Nephron (organoid): ENCODE data around the gene ADGRG6.

Experiments
- H3K27ac Mint-ChIP-seq, 3 experiments: 2 replicates each; pipeline ENCODE4 v1.8.0; 2020; ENCODE audit warnings: mixed read lengths in 3 of 3, mild to moderate bottlenecking in 2 of 3, moderate library complexity in 1 of 3
- H3K27me3 Mint-ChIP-seq: 2 replicates; pipeline ENCODE4 v1.8.0; 2021; ENCODE audit warnings: low read depth, mild to moderate bottlenecking, moderate library complexity, mixed read lengths
- H3K36me3 Mint-ChIP-seq: 2 replicates; pipeline ENCODE4 v1.8.0; 2020; ENCODE audit warnings: low read depth, mixed read lengths
- H3K4me1 Mint-ChIP-seq: 2 replicates; pipeline ENCODE4 v1.8.0; 2020; ENCODE audit warnings: mixed read lengths
- H3K4me3 Mint-ChIP-seq, 3 experiments: 2 replicates each; pipeline ENCODE4 v1.8.0; 2020; ENCODE audit warnings: mild to moderate bottlenecking in 3 of 3, mixed read lengths in 3 of 3, moderate library complexity in 2 of 3
- H3K9me3 Mint-ChIP-seq: 2 replicates; pipeline ENCODE4 v1.8.0; 2020; ENCODE audit warnings: mixed read lengths
- TF ChIP-seq, protein P1 (sequence below), 3 experiments: fragments of 200-600 bp; sonication (generic); IDR thresholded peaks; one replicate each; pipeline ENCODE4 v1.5.0; 2021; ENCODE audit warnings: antibody characterized with exemption in 3 of 3; ENCODE audit not compliant: unreplicated experiment in 3 of 3

ADGRG6 gene

GRCh38 chr6:142331601-142332000 lies 29.8 kb downstream of the ADGRG6 start:
- Mint-ChIP-seq H3K36me3 (no peaks in the 10 kb centered on the region), H3K4me3 (no peak overlapping the region), H3K27me3 (no peaks in the 10 kb centered on the region), H3K4me1 (peaks cover 16% of the 10 kb centered on the region), H3K27ac (peak overlapping the region; percentile 59 to 82 (median 62)), H3K9me3 (no peaks in the 10 kb centered on the region)
- TF ChIP-seq, protein P1, sequence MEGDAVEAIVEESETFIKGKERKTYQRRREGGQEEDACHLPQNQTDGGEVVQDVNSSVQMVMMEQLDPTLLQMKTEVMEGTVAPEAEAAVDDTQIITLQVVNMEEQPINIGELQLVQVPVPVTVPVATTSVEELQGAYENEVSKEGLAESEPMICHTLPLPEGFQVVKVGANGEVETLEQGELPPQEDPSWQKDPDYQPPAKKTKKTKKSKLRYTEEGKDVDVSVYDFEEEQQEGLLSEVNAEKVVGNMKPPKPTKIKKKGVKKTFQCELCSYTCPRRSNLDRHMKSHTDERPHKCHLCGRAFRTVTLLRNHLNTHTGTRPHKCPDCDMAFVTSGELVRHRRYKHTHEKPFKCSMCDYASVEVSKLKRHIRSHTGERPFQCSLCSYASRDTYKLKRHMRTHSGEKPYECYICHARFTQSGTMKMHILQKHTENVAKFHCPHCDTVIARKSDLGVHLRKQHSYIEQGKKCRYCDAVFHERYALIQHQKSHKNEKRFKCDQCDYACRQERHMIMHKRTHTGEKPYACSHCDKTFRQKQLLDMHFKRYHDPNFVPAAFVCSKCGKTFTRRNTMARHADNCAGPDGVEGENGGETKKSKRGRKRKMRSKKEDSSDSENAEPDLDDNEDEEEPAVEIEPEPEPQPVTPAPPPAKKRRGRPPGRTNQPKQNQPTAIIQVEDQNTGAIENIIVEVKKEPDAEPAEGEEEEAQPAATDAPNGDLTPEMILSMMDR (IDR thresholded peaks at IDR 0.05; ENCODE audit: unreplicated experiment in 3 of 3), result no peak

DNA sequence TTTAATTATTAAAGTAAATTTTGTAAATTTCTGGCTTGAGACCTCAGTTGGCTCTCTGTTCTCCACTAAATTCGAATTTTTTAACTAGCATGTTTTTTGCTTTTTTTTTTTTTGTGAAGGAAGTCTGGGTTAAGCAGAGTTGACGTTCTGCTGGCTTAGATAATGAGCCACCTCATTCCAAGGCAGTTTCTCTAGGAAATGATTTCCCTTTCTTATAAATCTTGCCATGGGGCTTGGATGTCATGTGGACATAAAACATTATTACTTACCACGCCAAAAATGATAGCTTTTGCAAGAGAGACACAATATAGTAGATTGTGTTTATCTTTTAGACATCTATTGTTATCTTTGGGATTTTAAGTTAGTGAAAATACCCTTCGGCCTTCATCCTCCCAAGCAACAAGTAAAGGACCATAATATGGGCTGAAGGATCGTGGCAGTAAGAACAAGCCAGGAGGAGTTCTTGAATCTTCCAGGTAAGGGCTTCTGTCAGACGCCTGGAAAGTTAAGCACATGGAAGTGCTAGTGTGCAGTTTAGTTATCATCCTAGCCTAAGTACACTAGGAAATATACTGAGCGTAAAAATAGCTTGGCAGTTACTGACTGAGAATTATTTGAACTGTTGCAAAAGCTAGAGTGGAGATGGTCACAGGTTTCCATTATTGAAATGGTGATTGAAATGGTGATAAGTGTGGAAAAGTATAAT lies 30.7 kb downstream of the ADGRG6 start:
- H3K27me3 Mint-ChIP-seq, result no peaks in the 10 kb centered on the region
- TF ChIP-seq, protein P1 (IDR thresholded peaks at IDR 0.05; ENCODE audit: unreplicated experiment in 3 of 3), result no peak
- H3K27ac Mint-ChIP-seq, result peak overlapping the region in 2 of 3 experiments; percentile 26 to 50
- H3K4me3 Mint-ChIP-seq, result no peak overlapping the region
- H3K9me3 Mint-ChIP-seq, result no peaks in the 10 kb centered on the region
- peaks cover 16% of the 10 kb centered on the region for H3K4me1 Mint-ChIP-seq
- no peaks in the 10 kb centered on the region for H3K36me3 Mint-ChIP-seq

DNA sequence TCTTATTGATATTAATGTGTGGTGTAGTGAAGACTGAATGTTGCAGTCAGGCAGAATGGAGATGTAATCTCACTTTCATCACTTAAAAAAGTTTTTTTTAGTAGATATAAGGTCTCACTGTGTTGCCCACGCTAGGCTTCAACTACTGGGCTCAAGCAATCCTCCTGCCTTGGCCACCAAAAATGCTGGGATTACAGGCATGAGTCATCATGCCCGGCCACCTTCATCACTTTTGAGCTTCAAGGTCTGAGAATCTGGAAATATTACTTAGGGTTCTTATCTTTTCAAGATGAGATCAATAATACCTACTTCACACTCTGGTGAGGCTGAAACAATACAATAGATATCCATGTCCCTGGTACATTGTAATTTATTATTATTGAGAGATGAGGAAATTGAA lies 31.6 kb downstream of the ADGRG6 start:
- Mint-ChIP-seq H3K36me3 (no peaks in the 10 kb centered on the region), H3K4me3 (no peak overlapping the region), H3K4me1 (peaks cover 16% of the 10 kb centered on the region), H3K9me3 (no peaks in the 10 kb centered on the region), H3K27ac (no peak overlapping the region), H3K27me3 (no peaks in the 10 kb centered on the region)
- TF ChIP-seq, protein P1 (IDR thresholded peaks at IDR 0.05; ENCODE audit: unreplicated experiment in 3 of 3), result no peak

DNA sequence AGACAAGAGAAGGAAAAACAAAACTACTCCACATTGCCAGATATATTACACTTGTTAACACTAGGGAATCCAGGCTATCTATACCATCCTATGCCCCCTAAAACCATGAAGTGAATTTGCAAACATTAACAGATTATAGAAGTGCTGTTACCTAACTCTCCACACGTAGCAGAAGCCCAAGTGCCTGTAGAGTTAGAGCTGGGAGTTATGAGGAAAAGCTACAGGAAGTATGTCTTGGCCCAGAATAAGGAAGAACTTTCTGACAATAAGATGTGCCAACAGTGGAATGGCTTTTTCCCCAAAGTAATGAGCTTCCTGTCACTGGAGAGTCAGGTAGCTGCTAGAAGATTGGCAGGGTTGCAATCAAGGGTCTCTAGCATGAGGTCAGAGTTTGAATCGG lies 32.5 kb downstream of the ADGRG6 start:
- no peaks in the 10 kb centered on the region for H3K36me3 Mint-ChIP-seq
- H3K27me3 Mint-ChIP-seq, result no peaks in the 10 kb centered on the region
- no peaks in the 10 kb centered on the region for H3K9me3 Mint-ChIP-seq
- TF ChIP-seq, protein P1 (IDR thresholded peaks at IDR 0.05; ENCODE audit: unreplicated experiment in 3 of 3), result no peak
- no peak overlapping the region for H3K4me3 Mint-ChIP-seq
- peaks cover 17% of the 10 kb centered on the region for H3K4me1 Mint-ChIP-seq
- H3K27ac Mint-ChIP-seq, result no peak overlapping the region

- no peak overlapping the region for H3K27ac Mint-ChIP-seq
- H3K4me1 Mint-ChIP-seq, result peaks cover 17% of the 10 kb centered on the region
- TF ChIP-seq, protein P1 (IDR thresholded peaks at IDR 0.05; ENCODE audit: unreplicated experiment in 3 of 3), result no peak
- no peak overlapping the region for H3K4me3 Mint-ChIP-seq
- no peaks in the 10 kb centered on the region for H3K27me3 Mint-ChIP-seq
- H3K36me3 Mint-ChIP-seq, result no peaks in the 10 kb centered on the region
- H3K9me3 Mint-ChIP-seq, result no peaks in the 10 kb centered on the region
Observed at GRCh38 chr6:142335415-142335814, 33.6 kb downstream of the ADGRG6 start.

DNA sequence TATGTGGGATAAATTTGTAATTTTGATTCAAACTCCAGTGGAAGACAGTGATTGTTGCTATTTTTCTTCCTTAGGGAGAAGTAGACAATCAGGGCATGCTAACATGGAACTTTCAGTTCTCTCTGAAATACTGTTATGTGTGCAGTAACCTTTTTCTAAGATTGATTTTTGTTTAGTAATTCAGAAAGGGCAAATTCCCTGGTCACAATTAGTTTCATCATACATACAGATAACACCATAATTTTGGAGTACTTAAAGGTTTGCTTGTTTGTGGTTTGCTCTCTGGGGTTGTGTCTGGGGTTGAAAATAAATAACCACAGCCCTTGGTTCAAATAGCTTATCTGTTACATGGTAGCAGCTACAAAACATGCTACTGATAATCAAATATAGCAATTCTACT lies 34.4 kb downstream of the ADGRG6 start:
- Mint-ChIP-seq H3K4me3 (no peak overlapping the region), H3K27me3 (no peaks in the 10 kb centered on the region), H3K4me1 (peaks cover 13% of the 10 kb centered on the region), H3K27ac (no peak overlapping the region), H3K9me3 (no peaks in the 10 kb centered on the region), H3K36me3 (no peaks in the 10 kb centered on the region)
- TF ChIP-seq, protein P1 (IDR thresholded peaks at IDR 0.05; ENCODE audit: unreplicated experiment in 3 of 3), result no peak
